HUES64 (cell line): ENCODE results near the gene OSGIN1.

Experiments used
- H3K27ac ChIP-seq: 2 replicates; pipeline ENCODE4 v1.7.0; 2013; ENCODE audit warnings: low read depth, low read length, inconsistent platforms
- H3K27me3 ChIP-seq: 2 replicates; pipeline ENCODE4 v1.6.1; 2013; ENCODE audit warnings: mild to moderate bottlenecking, low read length; ENCODE audit not compliant: insufficient read depth
- H3K36me3 ChIP-seq: 2 replicates; pipeline ENCODE4 v1.6.1; 2013; ENCODE audit warnings: mild to moderate bottlenecking, low read length; ENCODE audit not compliant: insufficient read depth
- H3K4me1 ChIP-seq: 2 replicates; pipeline ENCODE4 v1.6.1; 2013; ENCODE audit warnings: mild to moderate bottlenecking, low read length, moderate library complexity; ENCODE audit not compliant: insufficient read depth
- H3K4me3 ChIP-seq: 2 replicates; pipeline ENCODE4 v1.5.1; 2013; ENCODE audit warnings: mild to moderate bottlenecking, low read length, moderate library complexity
- H3K9ac ChIP-seq: 2 replicates; pipeline ENCODE4 v1.6.1; 2013; ENCODE audit warnings: mild to moderate bottlenecking, low read depth, low read length
- H3K9me3 ChIP-seq: 2 replicates; pipeline ENCODE4 v1.6.1; 2013; ENCODE audit warnings: low read depth, low read length; ENCODE audit not compliant: insufficient read depth
- WGBS: fragments of 150-250, 120-280 bp; methylation state at CpG from one replicate; pipeline ENCODE4 v1.1.7; 2013; ENCODE audit warnings: missing lambda C conversion rate; 5-methylcytosine and 5-hydroxymethylcytosine counted together

The OSGIN1 gene

DNA sequence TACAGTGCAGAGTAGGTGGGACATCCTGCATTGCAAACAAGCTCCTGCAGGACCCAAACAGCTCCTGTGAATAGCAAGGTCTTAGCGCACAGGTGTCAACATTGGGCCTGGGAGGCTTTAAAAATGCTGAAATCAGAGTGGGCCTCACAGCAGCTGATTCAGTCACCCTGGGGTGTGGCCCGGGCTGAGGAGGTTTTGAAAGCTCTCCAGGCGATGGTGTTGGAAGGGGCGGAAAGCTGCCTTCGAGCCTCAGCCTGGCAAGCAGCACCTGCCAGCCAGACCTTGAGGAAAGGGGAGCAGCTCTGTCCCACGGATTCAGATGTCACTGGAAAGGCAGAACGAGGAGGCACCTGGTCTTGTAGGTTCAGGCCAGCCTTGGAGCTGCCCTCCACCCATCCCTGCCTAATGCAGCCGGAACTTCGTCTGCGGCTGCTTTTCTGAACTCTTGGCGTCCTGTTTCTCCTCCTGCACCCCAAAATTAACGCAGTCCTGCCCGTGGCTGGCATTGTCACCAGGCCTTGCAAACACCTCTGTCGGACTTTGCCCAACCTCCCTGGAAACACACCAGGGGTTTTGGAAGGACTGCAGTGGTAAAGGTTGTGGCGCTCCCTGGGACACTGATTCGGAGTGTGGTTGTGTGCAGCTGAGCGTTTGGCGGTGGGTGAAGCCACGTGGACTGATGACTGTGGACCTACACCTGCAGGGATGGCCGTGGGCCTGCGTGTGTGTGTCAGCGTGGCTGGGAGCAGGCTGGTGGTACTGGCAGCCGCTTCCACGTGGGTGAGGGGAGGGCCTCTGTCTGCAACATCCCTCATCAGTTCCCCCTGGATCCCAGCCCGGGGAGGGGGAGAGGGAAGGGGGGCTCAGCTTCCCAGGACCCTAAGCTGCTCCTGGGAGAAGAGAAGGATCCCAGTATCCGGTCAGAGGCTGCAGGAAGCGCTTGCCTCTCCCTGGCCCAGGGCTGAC lies 18.4 kb downstream of the OSGIN1 start:
- Histone ChIP-seq H3K36me3 (no peaks in the 10 kb centered on the region), H3K9ac (no peak overlapping the region), H3K9me3 (no peaks in the 10 kb centered on the region), H3K4me1 (no peaks in the 10 kb centered on the region), H3K27ac (no peak overlapping the region), H3K27me3 (peaks cover 14% of the 10 kb centered on the region), H3K4me3 (no peak overlapping the region)
- 84% methylated on average over 27 of the region's 27 CpGs for WGBS

DNA sequence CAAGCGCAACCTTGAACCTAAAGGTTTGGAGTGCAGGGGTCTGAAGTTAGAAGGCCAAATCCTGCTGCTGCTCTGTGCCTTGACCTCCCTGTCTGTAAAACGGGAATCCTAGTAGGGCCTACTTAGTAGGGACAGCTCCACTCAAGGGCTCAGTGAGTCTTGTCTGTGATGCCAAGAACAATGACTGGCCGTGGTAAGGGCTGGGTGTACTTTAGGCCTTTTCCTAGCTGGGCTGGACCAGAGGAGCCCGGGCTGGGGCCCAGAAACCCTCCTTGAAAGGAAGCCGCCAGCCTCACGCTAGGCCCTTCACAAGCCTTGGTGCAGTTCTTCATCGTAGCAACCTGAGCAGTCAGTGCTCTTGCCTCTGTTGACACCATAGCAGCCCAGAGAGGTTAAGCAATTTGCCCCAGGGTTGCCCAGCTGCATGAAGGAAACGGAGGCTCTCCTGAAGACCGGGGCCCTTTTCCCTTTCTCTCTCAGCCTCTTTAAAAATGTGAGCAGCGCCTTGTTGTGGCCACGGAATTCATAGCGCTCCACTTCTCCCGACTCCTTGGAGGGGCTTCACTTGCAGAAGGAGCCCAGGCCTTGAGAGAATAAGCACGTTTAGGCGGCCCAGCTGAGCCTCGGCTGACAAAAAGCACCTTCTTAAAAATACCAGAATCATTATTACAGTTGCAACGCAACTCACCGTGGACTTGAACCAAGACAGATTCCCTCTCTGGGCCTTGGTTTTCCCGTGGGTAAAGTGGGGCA lies 19.4 kb downstream of the OSGIN1 start:
- Histone ChIP-seq H3K36me3 (no peaks in the 10 kb centered on the region), H3K9me3 (no peaks in the 10 kb centered on the region), H3K9ac (no peak overlapping the region), H3K4me3 (no peak overlapping the region), H3K27me3 (peaks cover 14% of the 10 kb centered on the region), H3K4me1 (no peaks in the 10 kb centered on the region), H3K27ac (no peak overlapping the region)
- 89% methylated on average over 19 of the region's 19 CpGs for WGBS

DNA sequence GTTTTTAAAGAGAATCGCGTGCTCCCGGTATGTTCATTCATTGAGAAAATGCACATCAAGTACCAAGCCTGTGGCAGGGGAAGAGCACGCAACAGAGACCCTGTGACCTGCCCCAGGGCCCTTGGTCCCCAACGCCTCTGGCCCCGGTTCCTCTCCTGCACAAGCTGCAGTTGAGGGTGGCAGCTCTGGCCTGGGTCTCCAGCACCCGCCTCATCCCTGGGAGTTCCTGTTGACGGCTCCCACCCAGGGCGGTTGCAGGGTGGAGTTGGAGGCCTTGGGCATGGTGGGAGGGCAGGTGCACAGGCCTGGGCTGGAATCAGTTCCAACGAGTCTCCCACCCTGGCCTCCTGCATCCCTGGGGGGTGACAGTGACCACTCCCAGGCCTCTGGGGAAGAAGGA lies 20.0 kb downstream of the OSGIN1 start:
- Histone ChIP-seq H3K36me3 (no peaks in the 10 kb centered on the region; the same call in 1 of the 2 replicates), H3K27ac (no peak overlapping the region), H3K4me3 (no peak overlapping the region), H3K9ac (no peak overlapping the region), H3K4me1 (no peaks in the 10 kb centered on the region), H3K9me3 (peaks cover 4% of the 10 kb centered on the region; the same call in 1 of the 2 replicates), H3K27me3 (peaks cover 14% of the 10 kb centered on the region)
- WGBS, result 96% methylated on average over 10 of the region's 10 CpGs

DNA sequence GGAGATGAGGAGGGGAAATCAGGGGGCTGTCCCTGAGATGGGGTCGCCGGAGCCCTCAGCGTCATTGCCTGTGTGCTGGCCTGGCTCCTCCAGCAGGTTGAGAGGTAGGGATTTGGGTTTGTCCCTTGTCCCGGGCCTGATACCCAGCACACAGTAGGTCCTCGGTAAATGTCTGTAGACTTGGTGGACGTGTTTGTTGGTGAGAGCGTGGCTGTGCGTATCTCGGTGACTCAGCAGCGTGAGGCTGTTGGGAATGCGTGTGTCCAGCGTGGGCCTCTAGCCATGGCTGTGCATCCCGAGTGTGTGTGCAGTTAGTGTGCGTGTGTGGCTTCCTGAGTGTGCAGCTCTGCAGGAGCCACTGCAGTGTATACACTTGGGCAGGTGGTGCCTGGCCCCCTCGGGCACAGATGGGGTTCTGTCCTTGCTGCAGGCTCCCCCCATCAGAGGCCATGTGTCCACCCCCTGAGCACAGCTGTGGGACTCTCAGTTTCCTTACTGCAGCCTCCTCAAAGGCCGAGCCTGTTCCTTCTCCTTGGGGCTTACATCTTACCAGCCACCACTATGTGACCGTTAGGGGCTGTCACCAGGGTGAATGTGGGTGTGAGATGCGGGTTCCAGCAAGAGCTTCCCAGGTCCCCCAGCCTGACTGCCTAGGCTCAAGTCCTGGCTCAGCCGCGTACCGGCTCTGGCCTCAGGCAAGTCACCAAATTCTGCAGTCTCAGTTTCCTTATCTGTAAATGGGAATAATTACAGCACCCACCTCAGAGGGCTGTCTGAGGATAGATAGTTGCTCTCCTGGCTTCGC lies 20.7 kb downstream of the OSGIN1 start:
- Histone ChIP-seq H3K36me3 (no peaks in the 10 kb centered on the region; the same call in 1 of the 2 replicates), H3K27ac (no peak overlapping the region), H3K9ac (no peak overlapping the region), H3K4me1 (no peaks in the 10 kb centered on the region), H3K4me3 (no peak overlapping the region), H3K9me3 (peaks cover 11% of the 10 kb centered on the region), H3K27me3 (peaks cover 12% of the 10 kb centered on the region)
- WGBS, result 92% methylated on average over 22 of the region's 22 CpGs

DNA sequence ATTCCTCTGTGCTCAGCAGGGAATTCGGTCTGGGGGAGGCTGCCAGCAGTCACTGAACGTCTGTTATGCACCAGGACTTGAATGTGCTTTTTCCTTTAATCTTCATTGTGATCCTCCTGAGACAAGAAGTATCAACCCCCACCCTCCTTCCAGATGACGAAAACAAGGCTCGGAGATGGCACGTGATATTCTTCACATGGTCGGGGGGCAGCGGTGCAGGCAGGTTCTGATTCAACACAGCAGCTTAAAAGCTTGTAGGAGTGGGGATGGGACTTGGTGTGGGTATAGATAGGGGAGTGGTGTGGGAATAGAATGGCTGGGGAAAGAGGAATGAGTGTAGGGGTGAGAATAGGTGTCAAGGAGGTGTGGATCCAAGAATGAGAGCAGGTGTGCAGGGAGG lies 21.4 kb downstream of the OSGIN1 start:
- H3K4me1 ChIP-seq, result no peaks in the 10 kb centered on the region
- H3K36me3 ChIP-seq, result no peaks in the 10 kb centered on the region; the same call in 1 of the 2 replicates
- H3K4me3 ChIP-seq, result no peak overlapping the region
- no peak overlapping the region for H3K9ac ChIP-seq
- 74% methylated on average over 7 of the region's 7 CpGs for WGBS
- H3K27me3 ChIP-seq, result peaks cover 5% of the 10 kb centered on the region; the same call in 1 of the 2 replicates
- H3K9me3 ChIP-seq, result peaks cover 15% of the 10 kb centered on the region
- no peak overlapping the region for H3K27ac ChIP-seq

DNA sequence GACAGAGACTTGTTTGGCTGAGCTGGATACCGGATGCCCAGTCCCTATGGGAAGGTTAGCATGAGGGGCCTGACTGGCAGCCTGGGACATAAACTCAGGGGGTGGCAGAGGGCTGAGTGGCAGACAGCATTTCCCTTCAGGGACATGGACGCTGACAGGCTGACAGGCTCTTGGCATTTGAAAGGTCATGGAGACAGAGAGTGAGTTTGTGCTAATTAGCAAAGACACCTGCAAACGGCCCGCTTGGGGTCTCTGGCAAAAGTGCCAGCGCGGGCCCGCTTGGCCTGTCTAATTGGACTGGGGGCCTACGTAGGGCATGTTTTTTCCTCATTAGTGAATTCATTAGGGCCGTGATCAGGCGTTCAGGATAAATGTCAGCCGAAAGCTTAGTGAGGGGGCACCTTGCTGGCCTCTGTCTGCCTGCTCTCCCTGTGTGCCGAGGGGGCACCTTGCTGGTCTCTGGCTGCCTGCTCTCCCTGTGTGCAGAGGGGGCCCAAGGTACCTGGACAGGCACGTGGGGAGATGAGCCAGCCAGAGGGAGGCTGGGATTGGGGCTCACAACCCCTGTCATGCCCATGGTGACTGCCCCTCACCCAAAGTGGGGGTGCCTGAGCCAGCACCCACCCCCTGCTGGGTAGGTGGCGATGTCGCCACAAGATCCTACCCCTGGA lies 22.7 kb downstream of the OSGIN1 start:
- Histone ChIP-seq H3K4me3 (no peak overlapping the region), H3K27me3 (no peaks in the 10 kb centered on the region), H3K4me1 (no peaks in the 10 kb centered on the region), H3K27ac (no peak overlapping the region), H3K36me3 (no peaks in the 10 kb centered on the region; the same call in 1 of the 2 replicates), H3K9ac (no peak overlapping the region), H3K9me3 (peaks cover 15% of the 10 kb centered on the region)
- WGBS, result 91% methylated on average over 15 of the region's 15 CpGs

DNA sequence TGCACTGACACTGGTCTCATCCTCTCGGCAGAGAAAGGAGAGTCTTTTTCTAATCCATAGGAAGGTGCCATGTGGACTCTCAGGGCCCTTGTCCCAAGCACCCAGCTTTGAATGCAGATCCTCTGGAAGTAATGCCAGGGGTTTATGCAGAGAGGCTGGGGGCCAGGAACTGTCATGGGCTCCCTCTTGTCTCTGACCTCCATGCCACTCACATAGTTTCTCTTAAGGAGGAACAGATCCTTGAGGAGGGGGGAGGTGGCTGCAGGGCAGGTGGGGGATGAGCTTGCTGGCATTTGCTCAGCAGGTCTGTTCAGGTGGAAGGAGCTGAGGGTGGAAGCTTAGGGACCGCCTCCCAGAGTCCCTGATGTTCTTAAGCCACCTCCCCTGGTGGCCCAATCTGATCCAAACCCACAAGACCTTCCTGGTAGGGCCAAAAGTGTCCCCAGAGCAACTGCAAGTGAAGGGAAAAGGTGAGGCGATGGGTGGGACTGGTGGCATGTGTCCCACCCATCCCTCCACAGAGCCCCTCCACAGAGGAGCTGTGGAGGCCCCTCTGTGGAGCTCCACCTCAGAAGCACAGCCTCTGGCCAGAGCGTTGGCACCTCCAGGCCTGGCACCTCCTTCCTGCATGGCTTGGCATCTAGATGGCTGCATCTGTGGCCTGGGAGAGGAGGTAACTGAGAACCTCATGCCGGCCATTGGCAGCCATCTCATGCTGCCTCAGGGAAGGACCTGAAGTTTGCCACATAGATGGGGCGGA lies 24.2 kb downstream of the OSGIN1 start:
- Histone ChIP-seq H3K9ac (no peak overlapping the region), H3K27me3 (no peaks in the 10 kb centered on the region), H3K4me1 (no peaks in the 10 kb centered on the region), H3K36me3 (no peaks in the 10 kb centered on the region; the same call in 1 of the 2 replicates), H3K27ac (no peak overlapping the region), H3K9me3 (peaks cover 15% of the 10 kb centered on the region), H3K4me3 (no peak overlapping the region)
- 95% methylated on average over 6 of the region's 6 CpGs for WGBS

DNA sequence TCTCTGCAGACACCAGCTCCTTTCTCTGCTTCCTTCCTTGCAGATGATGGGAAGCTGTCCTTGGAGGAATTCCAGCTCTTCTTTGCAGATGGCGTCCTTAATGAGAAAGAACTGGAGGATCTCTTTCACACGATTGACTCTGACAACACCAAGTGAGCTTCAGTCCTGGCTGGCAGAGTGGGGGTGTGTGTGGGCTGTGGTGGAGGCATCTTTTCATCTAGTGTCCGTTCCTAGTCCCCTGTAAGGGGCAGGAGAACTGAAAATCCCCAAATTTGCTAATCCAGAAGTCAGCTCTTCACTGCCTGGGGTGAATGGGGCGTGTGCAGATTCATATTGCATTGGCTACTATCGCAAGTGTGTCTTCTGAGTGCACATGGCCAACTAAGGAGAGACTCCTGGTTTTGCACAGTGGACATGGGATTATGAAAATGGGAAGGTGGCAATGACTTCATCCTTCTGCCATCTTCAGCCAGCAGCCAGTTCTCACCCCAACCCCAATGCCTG lies 25.4 kb downstream of the OSGIN1 start:
- no peak overlapping the region for H3K9ac ChIP-seq
- H3K36me3 ChIP-seq, result no peaks in the 10 kb centered on the region; the same call in 1 of the 2 replicates
- H3K27me3 ChIP-seq, result no peaks in the 10 kb centered on the region
- H3K9me3 ChIP-seq, result peaks cover 15% of the 10 kb centered on the region
- no peak overlapping the region for H3K27ac ChIP-seq
- H3K4me1 ChIP-seq, result no peaks in the 10 kb centered on the region
- WGBS, result 94% methylated on average over 5 of the region's 5 CpGs
- no peak overlapping the region for H3K4me3 ChIP-seq

DNA sequence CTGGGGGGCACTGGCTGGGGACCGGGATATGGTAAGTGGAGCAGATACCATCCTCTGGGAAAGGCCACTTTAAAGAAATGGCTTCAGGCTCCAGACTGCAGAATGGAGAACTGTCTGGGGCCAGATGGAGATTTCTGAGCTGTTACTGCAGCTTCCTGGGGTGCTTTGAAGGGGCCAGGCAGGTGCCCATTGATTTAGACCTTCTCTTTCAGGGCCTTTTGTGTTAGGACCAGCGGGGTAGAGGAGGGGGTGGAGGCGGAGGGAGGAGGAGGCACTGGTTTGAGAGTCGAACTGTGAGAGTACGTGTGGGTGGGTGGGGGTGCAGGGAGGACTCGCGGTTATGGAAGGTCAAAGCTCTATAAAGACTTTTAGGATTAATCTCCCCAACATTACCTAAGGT lies 26.4 kb downstream of the OSGIN1 start:
- no peak overlapping the region for H3K9ac ChIP-seq
- 56% methylated on average over 4 of the region's 7 CpGs for WGBS
- H3K36me3 ChIP-seq, result no peaks in the 10 kb centered on the region; the same call in 1 of the 2 replicates
- H3K4me3 ChIP-seq, result no peak overlapping the region
- no peak overlapping the region; the same call in 1 of the 2 replicates for H3K27ac ChIP-seq
- H3K4me1 ChIP-seq, result no peaks in the 10 kb centered on the region
- no peaks in the 10 kb centered on the region for H3K27me3 ChIP-seq
- peaks cover 15% of the 10 kb centered on the region for H3K9me3 ChIP-seq

DNA sequence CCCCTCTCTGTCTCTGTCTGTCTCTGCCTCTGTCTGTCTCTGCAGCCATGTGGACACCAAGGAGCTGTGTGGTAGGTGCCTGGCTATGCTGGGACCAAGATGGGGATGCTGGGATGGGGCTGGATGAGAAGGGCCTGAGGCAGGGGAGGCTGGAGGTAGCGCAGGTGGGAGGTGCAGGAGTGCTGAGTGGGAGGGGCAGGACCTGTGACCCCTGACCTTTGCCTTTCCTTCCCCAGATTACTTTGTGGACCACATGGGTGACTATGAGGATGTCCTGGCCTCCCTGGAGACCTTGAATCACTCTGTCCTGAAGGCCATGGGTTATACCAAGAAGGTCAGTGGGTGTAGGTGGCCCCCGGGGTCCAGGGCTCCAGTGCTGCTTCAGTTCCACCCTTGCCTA lies 27.8 kb downstream of the OSGIN1 start:
- Histone ChIP-seq H3K4me3 (no peak overlapping the region), H3K9ac (no peak overlapping the region), H3K4me1 (no peaks in the 10 kb centered on the region), H3K27ac (no peak overlapping the region), H3K27me3 (no peaks in the 10 kb centered on the region), H3K36me3 (no peaks in the 10 kb centered on the region; the same call in 1 of the 2 replicates), H3K9me3 (peaks cover 15% of the 10 kb centered on the region)
- 95% methylated on average over 2 of the region's 2 CpGs for WGBS
